Activated T-cell treated with anti-CD3 and anti-CD28 coated beads, Interleukin-2, amount 50 U/mL, for 48 hours (primary cell): ENCODE results near the gene PITPNM1.
"Not testable (repeated sequence)": the region's sequence is repeated elsewhere in the genome, so short reads cannot be mapped to it uniquely, and the experiment has no call there.

Experiments
- DNase-seq, 2 experiments: peaks; one replicate each; pipeline ENCODE4 v3.0.0-alpha.2; 2020

Gene PITPNM1

DNA sequence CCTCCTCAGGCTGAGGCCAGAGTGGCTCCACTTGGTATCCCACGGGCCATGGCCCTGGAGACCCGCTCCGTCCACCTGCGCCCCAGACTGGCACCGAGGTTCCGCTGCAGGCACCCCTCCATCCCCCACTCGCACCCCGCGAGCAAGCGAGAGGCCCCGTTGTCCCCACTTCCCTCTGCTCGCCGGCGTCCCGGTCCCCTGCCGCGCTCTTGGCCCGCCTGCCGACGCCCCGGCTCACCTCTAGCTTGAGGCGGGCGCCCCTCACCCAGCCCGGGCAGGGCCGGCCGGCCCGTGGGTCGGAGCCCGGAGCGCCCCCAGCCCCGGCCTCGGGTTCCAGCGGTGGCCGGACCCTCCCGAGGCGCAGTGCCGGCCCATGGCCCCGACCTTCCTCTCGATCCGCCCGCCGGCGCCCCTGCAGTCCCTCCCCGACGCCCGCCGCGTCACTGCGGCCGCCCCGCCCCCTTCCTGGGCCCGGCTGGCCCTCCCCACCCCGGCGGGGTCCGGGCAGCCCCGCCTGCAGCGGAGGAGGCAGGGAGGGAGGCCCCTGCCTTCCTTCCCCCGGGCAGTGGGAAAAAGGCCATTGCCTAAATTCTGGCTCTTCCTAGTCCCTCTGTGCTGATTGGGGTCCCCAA, at the start of gene PITPNM1:
TSS of gene PITPNM1 (minus strand) at position 414 of the 632 bp plus-strand sequence. CDS start 1,183 bp downstream, outside the sequence.
- peak; percentile 85 to 89 for DNase-seq

DNA sequence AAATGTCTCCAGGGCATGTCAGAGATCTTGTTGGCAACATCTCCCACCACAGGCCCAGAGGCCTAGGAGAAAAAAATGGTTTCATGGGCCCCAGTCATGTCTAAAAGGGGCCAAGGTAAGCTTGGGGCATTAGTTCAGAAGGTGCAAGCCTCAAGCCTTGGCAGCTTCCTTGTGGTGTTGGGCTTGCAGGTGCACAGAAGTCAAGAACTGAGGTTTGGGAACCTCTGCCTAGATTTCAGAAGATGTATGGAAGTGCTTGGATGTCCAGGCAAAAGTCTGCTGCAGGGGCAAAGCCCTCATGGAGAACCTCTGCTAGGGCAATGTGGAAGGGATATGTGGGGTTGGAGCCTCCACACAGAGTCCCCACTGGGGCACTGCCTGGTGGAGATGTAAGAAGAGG, 46.5 kb upstream of the PITPNM1 start:
- not testable (repeated sequence) for DNase-seq

DNA sequence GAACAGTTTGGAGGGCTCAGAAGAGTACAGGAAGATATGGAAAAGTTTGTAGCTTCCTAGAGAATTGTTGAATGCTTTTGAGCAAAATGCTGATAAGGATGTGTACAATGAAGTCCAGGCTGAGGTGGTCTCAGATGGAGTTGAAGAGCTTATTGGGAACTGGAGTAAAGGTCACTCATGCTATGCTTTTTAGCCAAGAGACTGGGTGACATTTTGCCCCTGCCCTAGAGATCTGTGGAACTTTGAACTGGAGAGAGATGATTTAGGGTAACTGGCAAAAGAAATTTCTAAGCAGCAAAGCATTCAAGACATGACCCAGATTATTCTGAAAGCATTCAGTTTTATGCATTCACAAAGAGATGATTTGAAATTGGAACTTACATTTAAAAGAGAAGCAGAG, 46.0 kb upstream of the PITPNM1 start:
- DNase-seq: no peak

DNA sequence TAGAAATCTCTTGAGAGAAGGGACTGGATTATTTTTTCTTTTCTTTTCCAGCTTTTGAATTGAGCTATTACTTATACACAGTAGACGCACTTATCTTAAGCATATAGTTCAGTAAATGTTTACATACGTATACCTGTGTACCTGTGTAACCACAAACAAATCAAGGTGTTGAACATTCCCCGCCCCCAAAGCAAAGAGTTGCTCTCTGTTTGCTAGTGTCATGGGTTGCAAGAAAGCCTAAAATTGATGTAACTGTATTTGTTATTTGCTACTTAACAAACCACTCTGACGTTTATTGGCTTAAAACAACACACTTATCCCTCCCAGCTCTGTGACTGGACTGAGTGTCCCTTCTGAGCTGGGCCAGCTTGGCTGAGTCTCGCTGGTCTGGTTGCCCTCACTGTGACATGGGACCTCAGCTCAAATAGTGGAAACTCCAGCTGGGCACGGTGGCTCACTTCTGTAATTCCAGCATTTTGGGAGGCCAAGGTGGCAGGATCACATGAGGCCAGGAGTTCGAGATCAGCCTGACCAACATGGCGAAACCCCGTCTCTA, 43.5 kb upstream of the PITPNM1 start:
- no peak for DNase-seq

DNA sequence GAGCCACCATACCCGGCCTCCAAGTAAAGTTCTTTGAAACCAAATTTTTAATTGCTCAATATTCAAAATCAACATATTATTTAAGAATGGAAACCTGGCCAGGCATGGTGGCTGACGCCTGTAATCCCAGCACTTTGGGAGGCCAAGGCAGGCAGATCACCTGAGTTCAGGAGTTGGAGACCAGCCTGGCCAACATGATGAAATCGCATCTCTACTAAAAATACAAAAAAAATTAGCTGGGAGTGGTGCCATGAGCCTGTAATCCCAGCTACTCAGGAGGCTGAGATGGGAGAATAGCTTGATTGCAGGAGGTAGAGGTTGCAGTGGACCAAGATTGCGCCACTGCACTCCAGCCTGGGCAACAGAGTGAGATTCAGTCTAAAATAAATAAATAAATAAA, 42.9 kb upstream of the PITPNM1 start:
- DNase-seq: not testable (repeated sequence)

DNA sequence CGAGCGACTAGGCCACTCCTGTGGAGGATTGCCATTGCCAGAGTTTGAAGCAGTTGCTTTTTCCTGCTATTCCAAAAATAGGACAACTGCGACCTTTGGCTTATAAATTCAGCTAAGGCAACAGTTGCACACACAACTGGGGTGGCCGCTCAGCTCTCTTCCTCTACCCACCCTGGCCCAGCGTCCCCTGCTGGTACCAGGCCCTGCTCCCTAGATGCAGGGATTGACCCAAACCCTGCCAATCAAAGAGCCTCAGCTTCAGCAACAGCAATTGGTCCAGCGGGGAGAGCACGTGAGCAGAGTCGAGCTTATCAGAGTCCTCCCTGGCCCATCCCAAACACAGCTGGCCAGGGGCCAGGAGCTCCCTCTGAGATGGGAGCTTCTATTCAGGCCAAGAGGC, 40.1 kb upstream of the PITPNM1 start:
- no peak for DNase-seq

DNA sequence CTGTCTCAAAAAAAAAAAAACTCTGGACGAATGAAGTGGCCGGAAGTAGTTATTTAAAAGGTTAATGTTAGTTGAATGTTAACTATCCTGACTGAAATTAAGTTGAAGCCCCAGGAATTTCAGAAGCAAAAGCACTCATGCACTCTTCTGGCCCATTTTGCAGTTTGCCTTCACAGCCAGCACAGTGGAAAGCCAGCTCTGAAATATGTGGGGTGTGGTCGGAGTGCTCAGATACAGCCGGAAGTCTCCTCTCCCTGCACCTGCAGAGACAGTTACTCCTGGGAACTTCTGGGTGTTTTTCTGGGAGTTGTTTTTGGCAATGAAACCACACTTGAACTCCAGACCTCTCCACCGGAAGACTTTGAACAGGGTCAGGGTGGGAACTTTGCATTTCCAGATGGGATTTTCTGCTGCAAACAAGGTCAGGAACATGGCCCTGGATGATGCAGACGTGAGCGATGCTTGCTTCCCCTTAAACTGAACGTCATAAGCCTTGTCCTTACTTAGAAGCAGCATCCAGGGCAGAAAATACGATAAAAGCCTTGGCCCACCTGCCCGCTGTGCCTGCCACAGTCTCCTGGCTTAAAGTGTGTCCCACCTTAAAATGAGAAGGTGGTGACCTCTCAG, 39.6 kb upstream of the PITPNM1 start:
- no peak for DNase-seq

DNA sequence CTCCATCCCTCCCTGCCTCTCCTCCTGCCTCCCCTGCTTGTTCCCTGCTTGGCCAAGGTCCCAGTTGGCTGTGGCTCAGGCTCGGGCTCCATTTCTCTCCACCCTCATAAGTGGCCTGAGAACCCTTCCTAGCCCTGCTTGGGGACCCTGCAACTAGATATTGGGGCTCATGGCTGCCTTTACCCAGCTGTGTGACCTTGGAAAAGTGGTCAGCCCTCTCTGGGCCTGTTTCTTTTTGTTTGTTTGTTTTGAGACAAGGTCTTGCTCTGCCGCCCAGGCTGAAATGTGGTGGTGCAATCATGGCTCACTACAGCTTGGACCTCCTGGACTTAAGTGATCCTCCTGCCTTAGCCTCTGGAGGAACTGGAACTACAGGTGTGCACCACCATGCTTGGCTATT, 38.4 kb upstream of the PITPNM1 start:
- DNase-seq: no peak

DNA sequence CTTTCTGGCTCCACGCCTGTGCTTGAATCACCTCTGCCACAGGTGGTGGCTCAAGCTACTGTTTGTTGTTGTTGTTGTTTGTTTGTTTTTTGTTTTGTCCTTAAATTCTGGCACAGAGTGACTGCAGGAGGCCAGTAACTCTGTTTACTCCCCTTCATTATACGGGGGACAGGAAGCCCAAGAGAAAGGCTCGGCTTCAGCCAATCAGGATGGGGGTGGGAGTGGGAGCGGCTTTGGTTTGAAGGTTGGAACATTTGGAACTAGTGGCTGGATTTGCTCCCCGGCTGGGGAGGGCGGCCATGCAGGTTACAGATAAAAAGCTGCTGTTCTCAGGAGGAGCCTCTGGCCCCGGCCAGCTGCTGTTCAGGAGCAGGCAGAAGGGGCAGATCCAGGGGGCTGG, 37.8 kb upstream of the PITPNM1 start:
- no peak for DNase-seq

DNA sequence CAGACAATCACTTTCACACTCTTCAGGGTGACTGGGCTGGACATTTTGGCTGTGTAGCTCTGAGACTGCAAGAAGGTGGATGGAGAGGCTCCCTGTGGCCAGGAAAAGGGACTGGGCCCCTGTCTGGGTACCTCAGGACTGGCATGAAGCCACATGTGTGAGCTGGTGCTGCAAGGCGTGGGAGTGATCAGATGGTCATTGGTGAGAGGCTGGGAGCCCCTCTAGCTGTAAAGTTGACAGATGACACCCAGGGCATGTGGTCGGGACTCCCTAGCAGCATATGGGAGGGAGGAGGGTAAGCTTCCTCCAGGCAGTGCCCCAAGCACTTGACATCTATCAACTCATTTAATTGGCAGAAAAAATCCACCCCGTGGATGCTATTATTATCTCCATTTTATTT, 37.0 kb upstream of the PITPNM1 start:
- no peak for DNase-seq

DNA sequence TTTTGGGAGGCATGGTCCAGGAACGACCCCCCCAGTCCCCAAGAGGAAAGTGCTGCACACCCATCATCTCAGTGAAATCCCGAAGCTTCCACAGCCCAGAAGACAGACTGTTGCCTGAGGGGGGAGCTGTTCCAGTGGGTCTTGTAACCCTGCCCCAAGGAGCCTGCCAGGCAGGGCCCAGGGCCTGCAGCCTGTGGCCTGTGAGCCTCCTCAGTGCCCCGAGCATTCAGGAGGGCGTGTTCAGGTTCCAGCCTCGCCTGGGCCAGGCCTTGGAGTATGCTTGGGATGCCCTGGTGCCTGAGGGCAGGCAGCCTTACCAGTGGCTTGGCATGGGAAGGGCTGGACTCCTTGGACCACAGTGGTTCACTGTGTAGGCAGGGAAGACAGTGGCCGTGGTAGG, 36.0 kb upstream of the PITPNM1 start:
- DNase-seq: no peak

DNA sequence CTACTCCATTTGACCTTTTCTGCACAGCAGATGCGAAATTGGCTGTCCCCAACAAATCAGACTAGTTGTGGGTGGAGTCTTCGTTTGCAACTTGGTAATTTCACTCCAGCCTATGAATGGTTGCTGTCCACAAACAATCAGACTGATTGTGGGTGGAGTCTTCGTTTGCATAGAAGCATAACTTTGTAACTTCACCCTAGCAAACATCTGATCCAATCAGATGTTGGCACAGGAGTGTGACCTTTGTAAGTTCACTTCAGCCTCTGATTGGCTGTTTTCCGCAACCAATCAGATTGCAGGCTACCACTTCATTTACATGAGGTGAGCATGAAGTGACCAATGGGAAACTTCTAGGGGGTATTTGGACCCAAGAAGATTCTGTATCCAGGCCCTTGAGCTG, 34.4 kb upstream of the PITPNM1 start:
- DNase-seq: no peak

DNA sequence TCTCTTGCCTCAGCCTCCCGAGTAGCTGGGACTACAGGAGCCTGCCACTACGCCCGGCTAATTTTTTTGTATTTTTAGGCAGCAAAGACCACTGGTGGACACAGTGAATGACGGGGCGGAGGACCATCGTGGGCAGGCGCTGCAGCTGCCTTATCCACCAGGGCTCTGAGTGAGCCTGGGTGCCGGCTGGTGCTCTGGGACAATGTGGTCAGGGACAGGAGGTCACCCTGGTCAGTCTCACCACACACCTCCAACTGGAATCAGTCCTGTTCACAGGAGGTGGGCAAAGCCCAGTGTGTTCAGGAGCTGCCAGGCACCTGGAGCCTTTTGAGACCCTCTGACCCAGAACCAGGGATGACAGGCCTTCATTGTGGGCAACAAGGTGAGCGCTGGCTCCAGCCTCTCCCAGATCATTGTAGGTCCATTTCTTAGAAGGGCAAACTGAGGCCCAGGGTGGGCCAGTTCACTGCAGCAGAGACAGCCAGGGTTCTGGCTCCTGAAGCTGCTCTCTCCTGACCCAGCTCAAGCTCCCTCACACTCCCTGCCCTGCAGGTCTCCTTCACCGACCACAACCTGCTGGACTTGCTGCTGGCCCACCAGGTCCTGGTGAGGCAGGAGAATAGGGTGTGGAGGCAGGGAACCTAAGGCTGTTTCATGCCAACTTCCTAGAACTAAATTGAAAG, 33.8 kb upstream of the PITPNM1 start:
- DNase-seq: no peak

DNA sequence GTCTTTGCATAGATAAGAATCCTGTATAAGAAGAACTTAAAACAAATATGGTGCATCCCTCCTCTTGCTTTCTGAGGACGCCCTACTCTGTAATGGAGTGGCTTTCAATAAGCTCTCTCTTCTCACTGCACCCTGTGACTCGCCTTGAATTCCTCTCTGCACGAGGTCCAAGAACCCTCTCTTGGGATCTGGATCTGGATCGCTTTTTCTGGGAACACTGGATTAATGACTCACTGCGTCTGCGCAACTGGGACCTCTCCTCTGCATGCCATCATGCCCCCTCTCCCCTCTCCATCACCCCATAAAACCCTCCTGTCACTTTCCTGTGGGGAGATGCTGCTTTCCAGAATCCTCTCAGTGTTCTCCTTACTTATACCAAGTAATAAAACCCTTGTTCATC, 33.1 kb upstream of the PITPNM1 start:
- no peak for DNase-seq

DNA sequence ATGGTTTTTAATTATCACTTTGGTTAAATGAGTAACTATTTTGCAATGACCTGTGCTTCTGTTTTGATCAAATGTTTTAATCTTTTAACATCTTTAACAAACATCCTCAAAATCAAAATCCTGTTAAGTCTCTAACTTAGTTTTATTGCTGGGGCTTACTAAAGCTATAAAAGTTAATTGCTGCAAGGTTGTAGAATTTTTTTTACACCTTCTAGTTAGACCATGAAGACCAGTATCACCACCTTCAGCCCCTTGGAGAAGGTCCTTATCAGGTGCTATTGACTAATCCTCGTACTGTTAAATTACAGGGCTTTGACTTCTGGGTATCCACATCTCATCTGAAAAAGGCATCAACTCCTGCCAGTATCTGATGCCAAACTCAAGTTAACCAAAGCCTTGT, 30.4 kb upstream of the PITPNM1 start:
- no peak for DNase-seq

DNA sequence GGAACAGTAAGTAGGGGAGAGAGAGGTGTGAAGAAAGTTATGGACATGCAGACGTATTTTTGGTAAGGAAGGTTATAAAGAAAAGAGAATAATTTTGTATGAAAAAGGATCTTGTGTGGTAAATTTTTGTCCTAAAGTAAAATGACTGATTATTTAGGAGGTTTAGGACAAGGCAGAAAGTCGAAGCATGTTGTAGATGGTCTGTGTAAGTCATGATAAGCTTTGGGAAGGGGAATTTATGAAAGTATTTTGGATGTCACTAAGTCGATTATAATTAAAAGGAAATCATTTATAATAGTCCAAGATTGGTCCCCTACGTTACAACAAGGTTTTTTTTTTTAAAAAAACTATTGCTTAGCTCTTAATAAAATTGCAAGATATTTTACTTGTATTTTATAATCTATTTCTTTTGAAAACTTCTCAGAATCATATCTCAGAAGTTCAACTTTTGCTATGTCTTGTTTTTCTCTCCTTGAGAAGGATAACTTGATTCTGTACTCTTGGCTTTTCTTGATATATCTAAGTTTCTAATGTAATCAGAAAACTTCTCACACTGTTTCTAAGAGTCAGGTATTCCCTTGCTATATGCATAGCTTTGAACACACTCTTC, 29.0 kb upstream of the PITPNM1 start:
- no peak for DNase-seq

DNA sequence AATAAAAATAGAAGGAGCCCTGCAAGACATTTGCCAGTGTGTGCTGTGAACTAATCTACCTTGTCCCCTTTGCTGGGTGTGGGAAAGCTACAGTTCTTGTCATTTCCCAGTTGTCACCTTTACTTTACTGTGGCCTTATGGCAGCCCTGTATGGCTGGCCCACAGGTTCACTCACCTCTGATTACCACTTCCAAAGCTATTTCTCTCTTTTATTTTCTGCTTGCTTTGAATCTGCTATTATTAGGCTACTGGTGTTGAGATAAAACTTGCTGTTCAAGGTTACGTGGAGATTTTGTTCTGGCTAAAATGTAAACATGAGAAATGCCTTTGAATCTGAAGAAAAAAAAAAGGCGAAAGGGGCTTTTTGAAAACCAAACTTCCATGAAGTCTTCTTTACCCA, 27.7 kb upstream of the PITPNM1 start:
- no peak for DNase-seq

DNA sequence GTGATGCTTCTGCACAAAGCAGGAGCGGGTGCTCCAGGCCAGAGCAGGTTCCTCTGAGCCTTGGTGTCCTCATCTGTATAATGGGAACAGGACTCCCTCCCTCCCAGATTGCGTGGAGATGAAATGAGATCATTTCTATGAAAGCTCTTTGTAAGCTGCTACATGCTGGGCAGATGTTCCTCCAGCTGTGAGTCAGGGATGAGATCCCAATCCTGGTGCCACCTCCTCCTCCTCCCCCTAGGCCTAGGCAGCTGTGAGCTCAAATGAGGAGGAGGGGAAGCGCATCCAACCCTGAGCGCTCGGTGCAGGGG, 25.1 kb upstream of the PITPNM1 start:
- DNase-seq: no peak

DNA sequence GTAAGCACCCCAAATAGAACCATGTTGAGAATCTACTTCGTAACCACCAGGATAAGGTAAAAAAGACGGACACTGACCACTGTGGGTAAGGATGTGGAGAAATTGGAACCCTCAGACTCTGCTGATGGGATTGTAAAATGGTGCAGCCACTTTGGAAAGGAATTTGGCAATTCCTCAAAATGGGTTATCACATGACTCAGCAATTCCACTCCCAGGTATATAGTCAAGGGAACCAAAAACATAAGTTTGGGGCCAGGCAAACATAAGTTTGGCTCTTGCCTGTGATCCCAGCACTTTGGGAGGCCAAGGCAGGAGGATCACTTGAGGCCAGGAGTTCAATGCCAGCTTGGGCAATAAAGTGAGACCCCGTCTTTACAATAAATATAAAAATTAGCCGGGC, 23.2 kb upstream of the PITPNM1 start:
- DNase-seq: no peak

DNA sequence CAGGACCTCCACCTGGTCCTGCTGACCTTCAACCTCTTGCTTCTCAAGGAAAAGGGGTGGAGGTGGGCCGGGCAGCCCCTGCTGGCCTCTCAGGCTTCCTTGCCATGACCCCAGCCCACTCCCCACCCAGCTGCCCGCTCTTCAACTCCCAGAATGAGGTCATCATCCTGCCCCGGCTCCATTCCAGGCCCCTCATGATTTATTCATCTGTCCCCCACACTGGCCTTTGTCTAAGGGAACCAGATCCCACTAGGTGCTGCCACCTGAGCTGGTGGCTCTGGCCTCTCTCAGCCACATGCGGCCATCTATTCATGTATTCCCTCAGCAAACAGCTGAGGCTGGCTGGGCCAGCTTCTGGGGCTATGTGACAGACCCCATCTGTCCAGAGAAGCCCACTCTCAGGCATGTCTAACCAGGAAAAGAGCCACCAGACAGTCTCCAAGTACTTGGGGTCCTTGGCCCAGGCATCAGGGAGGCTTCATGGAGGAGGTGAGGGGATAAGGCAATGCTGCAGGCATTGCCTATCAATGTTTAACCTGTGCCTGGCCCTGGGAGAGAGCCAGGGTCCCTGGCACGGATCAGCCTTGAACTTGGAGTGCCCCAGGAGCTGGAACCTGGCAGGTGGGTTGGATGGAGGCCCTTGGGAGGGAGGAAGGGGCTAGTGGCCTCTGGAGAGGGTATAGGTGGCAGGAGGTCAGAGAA, 20.3 kb upstream of the PITPNM1 start:
- DNase-seq: no peak

DNA sequence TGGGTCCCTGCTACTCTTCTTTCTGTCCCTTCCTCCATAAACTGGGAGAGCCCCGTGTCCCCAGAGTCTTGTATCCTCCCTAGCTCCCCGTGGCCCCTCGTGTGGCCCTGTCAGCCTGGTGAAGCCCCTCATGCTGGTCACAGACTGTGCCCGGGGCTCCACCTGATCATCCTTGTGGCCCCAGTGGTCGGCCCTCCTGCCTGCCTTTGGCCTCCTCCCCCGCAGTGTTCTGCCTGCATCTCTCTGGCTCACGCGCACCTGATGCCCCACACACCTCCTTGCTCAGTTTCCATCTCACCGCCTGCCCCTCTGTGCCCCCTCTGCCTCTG, 19.3 kb upstream of the PITPNM1 start:
- no peak for DNase-seq

DNA sequence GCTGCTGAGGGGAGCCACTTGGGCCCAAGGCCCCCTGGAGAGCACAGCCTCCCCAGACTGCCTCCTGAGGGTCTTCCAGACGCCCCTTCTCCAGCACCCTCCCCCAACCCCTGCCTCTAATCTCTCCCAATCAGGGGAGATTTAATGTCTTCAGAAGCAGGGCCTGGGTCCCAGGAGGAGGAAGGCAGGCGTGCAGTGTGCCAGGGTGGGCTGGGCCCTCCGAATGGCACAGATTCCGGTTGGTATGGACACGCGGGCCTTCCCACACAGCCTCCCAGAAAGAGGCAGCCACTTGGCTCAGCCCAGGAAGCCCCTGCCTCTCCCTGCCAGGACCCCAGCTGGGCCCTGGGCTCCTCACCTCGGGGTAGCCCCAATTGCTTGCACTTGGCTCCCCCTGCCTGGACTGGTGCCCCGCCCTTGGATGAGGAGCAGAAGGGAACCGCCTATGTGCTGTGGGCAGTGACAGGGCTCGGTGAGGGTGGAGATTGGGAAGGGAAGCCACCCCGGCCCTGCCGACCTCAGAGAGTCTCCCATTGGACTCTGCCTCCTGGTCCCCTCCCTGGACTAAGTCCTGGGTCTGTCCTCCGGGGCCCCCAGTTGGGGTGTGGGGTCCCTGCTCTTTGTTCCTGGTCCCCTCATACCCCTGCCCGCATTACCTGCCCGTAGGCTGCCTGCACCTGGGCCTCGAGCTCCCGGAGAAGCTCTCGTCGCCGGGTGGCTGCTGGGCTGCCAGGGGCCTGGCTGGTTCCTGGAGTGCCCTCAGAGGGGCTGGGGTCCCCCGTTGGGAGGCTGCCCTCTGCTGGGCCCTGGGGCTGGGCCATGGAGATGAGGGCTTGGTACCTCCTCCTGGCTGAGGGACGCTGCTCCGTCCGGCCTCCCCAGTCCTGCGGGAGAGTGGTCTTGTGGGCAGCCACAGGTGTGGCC, 18.7 kb upstream of the PITPNM1 start:
- DNase-seq: no peak
